Activated gamma-delta T cell treated with anti-CD3 and anti-CD28 coated beads, Interleukin-2, amount 50 U/mL, for 16 hours (primary cell): ENCODE data around the gene GAB2.
"Not testable (repeated sequence)": the region's sequence is repeated elsewhere in the genome, so short reads cannot be mapped to it uniquely, and the experiment has no call there.

ENCODE experiments used
- DNase-seq: peaks from one replicate; pipeline ENCODE4 v3.0.0-alpha.2; 2020; ENCODE audit warnings: low read depth

Gene GAB2

DNA sequence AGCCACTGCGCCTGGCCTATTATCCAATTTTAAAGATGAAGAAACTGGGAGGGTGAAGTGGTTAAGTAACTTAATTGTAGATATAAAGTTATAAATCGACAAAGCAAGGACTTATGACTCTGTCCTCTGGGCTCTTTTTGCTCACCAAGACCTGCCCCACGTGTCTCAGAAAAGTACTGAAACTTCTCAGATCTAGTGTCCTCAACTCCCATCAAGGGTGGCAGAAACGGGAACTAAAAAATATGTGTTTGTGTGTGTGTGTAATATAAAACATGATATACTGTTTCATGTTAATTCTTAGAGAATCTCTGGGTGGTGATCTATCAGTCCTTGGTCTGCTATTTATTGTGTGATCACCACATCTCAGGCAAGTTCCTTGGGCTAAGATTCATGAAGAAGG is 104.9 kb downstream of the GAB2 start:
- DNase-seq: no peak

DNA sequence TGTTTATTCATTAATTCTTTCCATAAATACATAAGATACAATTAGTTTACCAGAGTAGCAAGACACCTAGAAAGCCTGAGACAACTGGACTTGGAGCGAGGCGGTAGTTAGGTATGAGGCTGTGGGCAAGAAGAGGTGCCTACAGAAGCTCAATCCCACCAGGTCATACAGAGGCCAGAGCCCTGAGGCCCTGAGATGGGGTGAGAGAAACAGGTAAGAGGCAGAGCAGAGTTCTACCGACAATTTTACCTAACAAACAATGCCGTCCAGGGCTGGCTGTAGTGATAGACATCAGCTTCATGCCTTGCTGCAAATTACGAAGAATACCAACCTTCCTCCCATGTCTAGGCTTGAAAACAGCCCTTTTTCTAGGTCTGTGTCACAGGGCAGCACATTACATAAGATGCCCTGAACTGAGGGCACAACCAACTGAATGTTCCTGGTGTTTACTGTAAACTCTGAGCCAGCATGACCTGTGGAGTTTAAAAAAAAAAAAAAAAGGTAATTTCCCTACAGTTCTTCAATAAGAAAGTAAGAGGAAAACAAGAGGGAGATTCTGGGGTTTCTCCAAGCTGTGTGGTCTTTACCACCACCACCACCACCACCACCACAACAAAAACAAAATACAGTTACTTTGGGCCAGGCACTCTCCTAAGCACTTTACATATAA is 105.8 kb downstream of the GAB2 start:
- DNase-seq: no peak

DNA sequence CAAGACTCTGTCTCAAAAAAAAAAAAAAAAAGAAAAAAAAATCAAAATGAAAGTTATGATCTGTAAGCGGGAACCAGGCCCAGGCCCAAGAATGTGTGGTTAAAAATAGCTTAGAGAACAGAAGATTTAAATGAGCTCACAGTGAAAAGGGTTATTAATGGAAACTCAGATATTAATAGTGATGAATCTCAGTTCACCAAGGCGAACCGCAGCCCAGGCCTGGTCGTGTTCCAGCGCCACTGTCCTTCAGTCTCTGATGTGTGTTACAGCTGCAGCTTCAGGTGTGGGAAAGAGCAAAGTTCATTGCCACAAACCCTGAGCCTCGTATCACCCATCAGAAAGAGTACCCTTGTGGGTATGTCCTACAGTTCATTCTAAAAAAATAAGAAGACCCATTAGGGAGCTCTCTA is 107.1 kb downstream of the GAB2 start:
- no peak for DNase-seq

DNA sequence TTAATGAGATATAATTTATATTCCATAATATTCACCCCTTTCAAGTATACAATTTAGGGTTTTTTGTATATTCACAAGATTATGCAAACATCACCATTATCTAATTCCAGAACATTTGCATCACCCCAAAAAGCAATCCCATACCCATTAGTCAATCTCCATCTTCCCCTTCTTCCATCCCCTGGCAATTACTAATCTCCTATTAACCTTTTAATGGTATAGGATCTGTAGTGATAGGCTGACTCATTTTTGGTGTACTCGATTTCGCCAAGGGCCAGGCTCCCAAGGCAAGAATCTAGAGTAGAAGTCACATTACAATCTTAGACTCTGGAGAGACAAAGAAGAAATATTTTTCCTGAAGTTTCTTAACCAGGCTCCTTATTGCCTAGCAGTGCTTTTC is 113.4 kb downstream of the GAB2 start:
- DNase-seq: no peak

DNA sequence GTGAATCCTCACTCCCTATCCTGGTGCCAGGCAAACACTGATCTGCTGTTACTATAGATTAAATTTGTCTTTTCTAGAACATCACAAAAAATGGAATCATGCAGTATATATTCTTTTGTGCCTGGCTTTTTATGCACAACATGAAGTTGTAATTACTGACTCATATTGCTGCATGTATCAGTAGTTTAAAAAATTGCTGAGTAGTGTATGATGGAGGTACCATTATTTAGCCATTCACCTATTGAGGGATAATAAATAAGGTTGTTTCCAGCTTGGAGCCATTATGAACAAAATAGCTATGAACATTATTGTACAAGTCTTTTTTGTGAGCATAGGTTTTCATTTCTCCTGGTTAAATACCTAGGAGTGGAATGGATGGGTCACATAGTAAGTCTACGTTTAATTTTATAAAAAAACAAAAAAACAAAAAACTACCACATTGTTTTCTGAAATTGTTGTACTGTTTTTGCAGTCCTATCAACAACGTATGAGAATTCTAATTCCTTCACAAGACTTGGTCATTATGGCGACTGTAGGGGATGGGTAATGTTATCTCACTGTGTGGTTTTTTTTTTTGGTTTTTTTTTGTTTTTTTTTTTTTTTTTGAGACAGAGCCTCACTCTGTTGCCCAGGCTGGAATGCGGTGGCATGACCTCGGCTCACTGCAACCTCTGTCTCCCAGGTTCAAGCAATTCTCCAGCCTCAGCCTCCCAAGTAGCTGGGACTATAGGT is 117.3 kb downstream of the GAB2 start:
- DNase-seq: no peak

DNA sequence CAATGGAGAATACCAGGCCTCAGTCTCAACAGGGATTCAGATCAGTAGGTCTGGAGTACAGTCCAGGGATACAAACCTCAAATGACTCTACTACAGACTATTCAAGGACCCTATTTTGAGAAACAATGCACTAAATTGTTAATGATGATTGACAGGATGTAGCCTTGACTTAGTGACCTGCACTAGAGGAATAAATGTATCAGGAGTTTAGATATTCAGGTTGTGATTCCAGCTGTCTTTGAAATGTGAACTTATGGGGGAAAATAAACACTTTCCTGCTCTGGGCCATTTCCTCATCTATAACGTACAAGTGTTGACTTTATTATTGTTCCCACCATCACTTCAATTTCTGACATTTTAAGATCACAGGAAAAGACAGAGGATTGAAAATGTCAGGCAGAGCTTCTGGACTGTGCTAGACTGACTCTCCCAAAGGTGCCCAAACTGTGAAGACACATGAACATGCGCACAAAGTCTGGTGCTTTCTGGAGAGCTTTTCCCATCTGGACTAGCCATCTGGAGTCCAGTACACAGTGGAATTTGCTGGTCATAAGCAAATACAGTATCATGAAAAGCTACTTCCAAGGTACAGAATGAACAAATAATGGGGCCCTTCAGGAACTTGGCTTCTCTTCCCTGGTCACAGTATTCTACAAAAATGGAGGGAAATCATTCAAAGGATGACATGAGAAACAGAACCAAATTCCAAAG is 118.5 kb downstream of the GAB2 start:
- DNase-seq: no peak

DNA sequence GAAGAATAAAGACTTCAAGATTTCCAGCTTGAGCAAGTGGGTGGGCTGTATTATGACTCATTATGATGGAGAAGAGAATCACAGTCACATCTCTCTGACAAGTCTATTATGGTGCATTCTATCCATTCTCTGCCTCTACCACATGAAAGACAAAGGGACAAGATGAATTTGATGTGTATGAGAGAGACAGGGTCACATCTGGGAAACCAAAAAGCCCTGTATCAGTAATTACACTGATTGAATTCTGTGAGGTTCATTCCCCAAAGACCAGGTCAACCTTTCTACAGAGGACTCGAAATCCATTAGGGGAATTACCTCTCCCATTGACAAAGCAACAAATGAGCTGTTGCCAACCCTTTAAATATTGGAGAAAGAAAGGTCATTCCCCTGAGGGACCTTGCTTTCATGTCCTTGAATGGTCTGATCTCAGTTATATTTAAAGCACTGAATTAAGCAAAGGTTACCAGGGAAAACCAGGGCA is 119.3 kb downstream of the GAB2 start:
- no peak for DNase-seq

DNA sequence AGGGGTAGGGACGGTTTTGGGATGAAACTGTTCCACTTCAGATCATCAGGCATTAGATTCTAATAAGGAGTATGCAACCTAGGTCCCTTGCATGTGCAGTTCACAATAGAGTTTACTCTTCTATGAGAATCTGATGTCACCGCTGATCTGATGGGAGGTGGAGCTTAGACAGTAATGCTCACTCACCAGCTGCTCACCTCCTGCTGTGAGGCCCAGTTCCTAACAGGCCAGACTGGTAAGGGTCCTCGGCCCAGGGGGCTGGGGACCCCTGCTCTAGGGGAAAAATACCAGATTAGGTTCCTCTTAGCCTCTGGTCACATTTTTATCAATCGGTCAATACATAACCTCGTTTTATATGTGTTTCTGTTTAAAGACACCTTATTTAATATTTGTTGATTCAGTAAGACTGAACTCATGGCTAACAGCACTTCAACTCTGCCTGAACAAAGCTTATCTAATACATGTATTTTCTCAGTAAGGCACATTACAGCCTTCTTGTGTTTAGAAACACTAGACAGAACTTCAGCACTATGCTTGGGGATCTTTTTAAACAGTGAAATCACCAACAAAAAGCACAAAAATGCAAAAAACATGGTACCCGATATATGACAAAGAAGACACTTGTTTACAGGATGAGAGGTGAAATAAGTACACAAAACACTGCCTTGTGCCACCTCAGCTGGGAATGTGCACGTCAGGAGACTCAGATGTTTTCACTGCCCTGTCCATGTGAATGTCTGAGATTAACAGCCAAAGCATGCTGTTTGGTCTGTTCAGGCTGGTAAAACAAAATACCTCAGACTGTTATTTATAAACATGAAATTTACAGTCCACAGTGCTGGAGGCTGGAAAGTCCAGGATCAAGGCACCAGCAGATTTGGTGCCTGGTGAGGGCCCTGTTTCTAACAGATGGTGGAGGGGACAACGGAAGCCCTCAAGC is 121.4 kb downstream of the GAB2 start:
- no peak for DNase-seq

DNA sequence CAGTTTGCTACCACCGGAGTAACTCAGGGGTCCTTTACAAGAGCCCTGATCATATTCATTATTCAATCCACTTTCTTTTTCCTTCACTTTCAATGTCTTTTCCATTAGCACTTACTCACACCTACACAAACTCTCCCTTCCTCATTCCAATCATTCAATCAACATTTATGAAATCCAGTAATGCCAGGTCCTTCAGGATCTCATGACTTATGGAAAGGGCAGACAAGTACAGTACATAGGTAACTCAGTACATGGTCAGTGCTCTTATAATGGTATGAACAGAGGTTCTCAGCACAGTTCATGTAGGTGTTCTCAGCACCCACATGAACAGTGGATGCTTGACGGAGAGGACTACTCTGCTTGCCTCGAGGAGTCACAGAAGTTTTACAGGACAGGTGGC is 122.3 kb downstream of the GAB2 start:
- no peak for DNase-seq

DNA sequence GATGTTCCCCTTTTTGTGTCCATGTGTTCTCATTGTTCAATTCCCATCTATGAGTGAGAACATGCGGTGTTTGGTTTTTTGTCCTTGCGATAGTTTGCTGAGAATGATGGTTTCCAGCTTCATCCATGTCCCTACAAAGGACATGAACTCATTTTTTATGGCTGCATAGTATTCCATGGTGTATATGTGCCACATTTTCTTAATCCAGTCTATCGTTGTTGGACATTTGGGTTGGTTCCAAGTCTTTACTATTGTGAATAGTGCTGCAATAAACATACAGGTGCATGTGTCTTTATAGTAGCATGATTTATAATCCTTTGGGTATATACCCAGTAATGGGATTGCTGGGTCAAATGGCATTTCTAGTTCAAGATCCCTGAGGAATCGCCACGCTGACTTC is 123.5 kb downstream of the GAB2 start:
- DNase-seq: not testable (repeated sequence)

DNA sequence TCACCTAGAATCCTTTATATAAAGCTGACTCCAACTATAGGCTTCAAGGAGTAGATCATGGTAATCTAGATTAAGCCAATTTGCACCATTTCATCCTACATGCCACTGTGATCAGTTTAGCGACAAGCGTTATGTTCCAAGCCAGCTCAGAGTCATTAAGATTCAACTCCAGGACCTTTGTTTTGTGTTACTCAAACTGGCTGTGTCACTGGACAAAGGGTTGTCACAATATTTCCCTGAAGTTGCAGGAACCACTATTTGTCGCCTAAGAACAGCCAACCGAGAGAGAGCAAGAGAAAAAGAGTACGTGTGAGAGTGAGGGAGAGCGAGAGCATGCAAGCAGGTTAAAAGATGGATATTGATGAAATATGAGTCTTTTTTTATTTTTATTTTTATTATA is 124.1 kb downstream of the GAB2 start:
- no peak for DNase-seq

DNA sequence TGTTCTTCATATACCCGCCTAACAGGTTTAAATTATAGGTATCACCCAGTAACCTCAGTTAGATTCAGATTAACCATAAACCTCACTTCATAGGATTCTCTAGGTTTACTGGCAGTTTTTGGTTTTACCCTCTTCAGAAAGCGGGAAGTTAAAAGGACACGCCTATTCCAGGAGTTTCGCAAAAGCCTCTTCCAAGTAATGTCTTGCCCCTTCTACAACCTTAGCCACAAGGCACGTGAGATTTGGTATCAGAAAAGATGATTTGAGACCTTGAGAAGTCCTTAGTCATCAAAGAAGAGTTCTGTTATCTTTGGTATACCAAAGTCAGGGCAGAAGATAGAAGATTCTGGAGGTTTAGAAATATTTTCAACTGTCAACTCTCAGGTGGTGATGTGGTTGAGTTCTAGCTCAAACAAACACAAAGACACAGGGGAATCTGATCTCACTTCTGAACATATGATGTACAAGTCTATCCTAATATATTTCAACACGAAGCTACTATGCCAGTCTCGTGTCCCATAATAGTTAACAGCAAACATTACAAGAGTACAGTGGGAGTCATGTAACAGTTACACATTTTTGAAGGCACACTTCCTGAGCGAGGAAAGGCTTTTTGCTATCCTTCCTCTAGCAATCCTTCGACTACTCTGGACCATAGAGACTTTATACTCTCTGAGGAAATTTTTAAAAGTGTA is 125.4 kb downstream of the GAB2 start:
- no peak for DNase-seq

DNA sequence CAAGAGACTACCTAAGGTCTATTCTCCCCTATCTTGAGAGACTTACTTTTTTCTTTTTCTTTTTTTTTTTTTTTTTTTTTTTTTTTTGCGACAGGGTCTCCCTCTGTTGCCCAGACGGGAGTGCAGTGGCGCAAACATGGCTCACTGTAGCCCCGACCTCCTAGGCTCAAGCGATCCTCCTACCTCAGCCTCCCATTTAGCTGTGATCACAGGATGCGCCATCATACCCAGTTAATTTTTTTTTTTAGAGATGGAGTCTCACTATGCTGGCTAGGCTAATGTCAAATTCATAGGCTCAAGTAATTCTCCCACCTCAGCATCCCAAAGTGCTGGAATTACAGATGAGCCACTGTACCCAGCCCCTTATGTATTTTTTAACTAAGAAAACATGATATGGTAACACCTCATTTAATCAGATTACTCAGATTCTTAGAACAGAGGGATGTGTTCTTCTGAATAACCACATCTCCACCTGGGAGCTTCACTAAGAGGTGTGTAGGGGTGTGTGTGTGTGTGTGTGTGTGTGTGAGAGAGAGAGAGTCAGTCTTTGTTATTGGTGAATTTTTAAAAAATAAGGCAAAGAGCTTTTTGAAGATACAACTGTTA is 126.0 kb downstream of the GAB2 start:
- DNase-seq: no peak

DNA sequence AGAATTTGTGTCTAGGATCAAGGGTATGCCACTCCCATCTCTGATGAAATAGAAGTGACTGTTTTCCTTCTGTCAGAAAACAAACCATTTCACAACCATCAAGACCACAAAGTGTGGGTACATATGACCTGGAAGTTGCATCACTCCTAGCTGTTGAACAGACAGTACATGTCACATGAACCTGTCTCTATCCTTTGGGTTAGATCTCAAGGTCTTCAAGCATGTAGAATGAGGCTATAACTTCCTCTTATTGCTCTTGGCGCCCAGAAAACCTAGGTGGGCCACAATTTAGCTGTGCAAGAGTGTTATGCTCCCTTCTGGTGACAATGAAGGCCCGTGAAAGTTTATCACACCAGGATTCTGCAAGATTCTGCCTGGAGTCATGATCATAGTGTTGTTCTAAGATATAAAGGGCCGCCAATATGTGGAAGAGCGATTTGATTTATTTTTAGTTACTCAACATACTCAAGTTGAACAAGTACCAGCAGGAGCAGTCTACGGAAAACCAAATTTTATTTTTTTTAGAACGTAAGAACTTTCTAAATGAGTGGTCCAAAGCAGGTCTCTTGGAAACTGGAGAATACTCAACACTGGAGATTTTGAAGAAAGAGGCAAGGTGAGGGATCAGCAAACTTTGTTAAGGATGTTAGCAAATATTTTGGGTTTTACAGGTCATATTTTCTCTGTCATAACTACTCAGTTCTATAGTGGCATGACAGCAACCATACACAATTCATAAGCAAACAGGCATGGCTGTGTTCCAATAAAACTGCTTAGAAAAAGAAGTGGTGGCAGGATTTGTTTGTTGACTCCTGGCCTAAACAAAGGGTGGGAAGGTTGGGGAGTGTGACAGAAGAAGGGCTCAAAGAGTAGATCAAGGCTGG is 127.1 kb downstream of the GAB2 start:
- DNase-seq: no peak

DNA sequence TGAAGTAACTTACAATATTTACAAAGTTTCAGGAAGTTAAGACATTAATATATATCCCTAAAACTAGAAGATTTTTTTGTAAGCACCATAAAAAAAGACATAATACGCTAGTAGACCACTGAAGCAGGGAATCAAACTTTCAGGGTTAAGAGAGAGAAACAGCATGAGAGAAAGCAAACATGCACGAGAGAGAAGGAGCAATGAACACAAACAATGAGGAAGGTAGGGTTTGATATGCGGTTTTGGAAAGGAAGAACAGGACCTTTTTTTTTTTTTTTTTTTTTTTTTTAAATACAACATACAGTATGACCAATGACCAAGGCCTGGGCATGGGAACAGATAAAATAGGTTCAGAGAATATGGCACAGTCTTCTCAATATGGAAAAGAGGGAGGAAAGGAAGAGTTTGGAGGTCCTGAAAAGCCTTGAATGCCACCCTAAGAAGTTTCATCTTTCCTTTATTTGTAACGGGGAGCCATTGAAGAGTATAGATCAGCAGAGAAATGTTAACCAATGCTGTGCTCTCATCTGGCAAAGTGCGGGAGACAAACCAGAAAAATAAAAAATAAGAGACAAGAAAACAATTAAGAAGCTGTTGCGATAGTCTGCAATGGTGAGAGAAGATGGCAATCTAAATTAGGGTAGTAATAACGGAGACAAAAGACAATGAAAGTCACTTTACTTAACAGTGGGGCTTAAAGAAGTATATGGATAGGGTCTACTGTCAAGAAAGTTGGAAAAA is 127.9 kb downstream of the GAB2 start:
- no peak for DNase-seq

DNA sequence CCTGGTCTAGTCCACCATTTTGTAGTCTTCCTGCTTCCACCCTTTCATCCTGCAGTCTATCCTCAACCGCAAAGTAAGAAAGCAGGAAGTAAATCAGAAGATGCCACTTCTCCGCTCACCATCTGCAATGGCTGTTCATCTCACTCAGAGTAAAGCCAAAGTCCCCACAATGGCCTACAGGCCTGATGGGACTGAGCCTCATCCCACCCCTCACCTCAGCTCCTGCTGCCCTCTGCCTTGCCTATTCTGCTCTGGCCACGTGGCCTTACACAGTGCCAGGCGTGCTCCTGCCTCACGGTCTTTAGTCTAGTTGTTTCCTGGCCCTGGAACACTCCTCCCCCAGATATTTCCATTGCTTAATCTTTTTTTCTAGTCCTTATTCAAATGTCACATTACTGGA is 133.4 kb downstream of the GAB2 start:
- no peak for DNase-seq

DNA sequence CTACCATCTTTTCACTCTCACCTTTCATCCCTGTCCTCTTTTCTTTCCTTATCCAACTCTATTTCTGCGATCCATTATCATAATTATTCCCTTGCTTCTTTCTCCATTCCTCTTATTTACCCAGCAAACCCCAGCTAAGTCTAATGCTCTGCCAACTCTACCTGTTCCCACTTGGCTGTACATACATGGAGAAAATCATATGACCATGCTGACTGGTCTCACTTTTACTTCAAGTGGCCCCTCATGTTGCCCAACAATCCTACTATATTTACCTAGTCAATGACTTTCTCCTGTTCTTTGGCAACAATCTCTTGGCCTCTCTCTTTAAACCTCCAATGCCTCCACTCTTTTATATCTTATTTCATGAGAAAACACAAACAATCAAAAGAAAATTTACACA is 134.8 kb downstream of the GAB2 start:
- no peak for DNase-seq

DNA sequence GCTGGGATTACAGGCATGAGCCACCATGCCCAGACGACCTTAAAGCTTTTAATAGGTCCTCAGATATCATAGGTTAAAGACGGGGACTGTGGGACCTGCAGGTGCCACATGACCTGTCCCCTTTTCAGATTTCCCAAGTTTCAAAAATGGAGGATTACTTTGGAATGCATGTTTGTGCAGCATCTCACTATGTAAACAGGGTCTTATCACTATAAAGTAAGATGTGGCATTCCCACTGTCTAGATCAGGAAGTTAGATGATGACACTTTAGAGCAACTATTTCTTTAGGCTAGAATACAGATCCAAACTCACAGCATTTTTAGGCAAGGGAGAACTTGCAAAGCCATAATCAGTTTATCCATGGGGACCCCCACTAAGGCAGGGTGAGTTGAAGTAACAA is 136.1 kb downstream of the GAB2 start:
- no peak for DNase-seq

DNA sequence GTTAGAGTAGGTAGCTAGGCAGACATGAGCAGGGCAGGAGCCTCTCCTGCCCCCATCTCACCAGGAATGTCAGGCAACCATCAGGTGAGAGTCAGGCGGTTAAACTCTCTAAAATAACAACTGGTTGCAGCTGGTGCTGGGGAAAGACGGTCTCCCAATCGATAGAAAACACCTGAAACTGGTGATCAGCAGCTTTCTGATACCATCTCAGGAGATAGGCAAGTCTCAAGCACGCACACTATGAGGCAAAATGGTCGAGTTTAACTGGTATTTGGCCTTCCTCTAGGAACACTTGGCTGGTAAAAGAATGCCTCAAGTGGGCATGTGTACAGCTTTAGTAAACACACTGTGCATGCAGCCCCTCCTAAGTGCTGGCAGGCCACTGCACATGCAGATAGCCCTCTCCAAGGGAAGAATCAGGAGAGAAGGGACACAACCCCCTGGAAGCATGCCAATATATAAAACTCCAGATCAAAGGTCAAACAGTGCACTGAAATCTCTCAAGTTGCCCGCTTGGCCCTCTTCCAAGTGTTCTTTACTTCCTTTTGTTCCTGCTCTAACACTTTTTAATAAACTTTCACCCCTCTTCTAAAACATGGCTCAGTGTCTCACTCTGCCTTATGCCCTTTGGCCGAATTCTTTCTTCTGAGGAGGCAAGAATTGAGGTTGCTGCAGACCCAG is 140.2 kb downstream of the GAB2 start:
- DNase-seq: no peak
